ENCODE measurements around the gene CRHR2. TPM values are rescaled to one million over a fixed set of nuclear protein-coding genes. Genes with fewer than 3 reads are reported as not detected.

The CRHR2 gene
- total RNA-seq, 2 experiments from 2014 or later, result not detected

DNA sequence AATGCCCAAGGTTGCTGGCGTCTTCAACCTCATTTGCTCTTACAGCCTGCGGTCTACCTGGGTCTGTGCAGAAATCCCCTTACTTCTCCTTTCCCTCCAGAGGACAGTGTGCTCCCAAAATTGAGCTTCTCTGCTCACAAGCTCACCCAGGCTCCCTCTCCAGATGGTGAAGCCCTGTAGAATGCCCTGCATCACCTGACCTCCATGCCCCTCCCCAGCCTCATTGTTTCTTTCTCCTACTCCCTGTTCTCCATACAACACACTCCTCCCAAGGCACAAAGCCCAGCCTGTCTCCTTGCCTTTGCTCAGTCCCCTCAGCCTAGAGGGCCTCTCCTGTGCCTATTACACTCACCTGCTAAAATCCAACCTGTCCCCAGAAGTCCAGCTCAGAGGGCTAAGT is 3.5 kb downstream of the CRHR2 start:
- DNase-seq, result no peak
- H3K9me3 Mint-ChIP-seq (ENCODE audit: low read depth), result no peaks in the 10 kb centered on the region
- no peak for ATAC-seq
- peaks cover 7% of the 10 kb centered on the region for H3K4me1 Mint-ChIP-seq
- H3K27me3 Mint-ChIP-seq, result peaks cover 45% of the 10 kb centered on the region
- ChIA-PET CTCF (interaction anchor here (0.8 to 2.9 kb wide), 2 partner anchors 58 to 61 kb away, joined by 3 to 9 read pairs; no protein-coding TSS in a partner anchor), POLR2A (no interaction called here)
- H3K27ac Mint-ChIP-seq, result no peak overlapping the region
- intact Hi-C loops (cut with DNase I, micrococcal nuclease), result no loop called here
- H3K4me3 Mint-ChIP-seq, result no peak overlapping the region
- no peaks in the 10 kb centered on the region for H3K36me3 Mint-ChIP-seq (ENCODE audit: low read depth)

DNA sequence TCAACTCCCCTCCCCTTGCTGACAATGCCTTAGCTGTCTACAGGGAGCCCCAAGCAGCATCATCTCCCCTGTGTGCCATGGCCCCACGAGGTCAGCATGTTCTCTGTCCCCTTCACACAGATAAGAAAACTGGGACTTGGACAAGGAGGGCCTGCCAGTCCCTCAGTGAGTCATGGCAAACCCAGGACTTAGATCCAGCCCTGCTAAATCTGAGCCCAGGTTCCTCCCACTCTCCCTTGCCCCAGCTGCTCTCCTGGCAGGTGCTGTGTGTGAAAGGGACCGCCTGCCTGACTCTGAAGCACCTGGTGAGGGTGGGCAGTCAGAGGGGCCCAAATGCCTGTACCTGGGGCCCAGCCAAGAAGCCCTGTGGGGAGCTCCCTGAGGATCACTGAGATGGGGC is 7.4 kb downstream of the CRHR2 start:
- ChIA-PET CTCF (interaction anchor here (1.2 to 1.5 kb wide), 2 partner anchors 65 to 111 kb away, joined by 4 to 5 read pairs; no protein-coding TSS in a partner anchor), POLR2A (no interaction called here)
- H3K9me3 Mint-ChIP-seq (ENCODE audit: low read depth), result no peaks in the 10 kb centered on the region
- DNase-seq (no peak), ATAC-seq (no peak)
- intact Hi-C loops (cut with DNase I, micrococcal nuclease), result no loop called here
- H3K36me3 Mint-ChIP-seq (ENCODE audit: low read depth), result no peaks in the 10 kb centered on the region
- H3K4me3 Mint-ChIP-seq, result no peak overlapping the region
- no peak overlapping the region for H3K27ac Mint-ChIP-seq
- H3K4me1 Mint-ChIP-seq, result no peaks in the 10 kb centered on the region
- H3K27me3 Mint-ChIP-seq, result peaks cover 20% of the 10 kb centered on the region

DNA sequence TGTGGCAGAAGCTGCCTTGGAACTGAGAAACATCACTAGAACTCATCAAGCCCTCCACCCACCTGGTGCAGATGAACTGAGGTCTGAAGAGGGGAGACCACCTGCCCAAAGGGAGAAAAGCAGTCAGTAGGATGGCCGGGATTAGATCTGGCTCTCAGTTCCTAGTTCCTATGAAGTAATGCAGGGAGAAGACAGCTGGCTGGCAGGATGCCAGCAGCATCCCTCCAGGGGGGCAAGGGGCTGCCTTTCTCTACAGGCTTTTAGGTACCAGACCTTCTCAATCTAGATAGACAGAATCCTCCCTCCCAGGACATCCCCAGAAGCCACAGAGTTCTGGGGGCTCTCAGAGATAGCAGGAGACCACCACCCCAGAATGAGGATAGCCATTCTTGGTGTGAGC is 7.8 kb downstream of the CRHR2 start:
- Mint-ChIP-seq H3K36me3 (ENCODE audit: low read depth) (no peaks in the 10 kb centered on the region), H3K27ac (no peak overlapping the region), H3K9me3 (ENCODE audit: low read depth) (no peaks in the 10 kb centered on the region), H3K27me3 (peaks cover 20% of the 10 kb centered on the region), H3K4me1 (no peaks in the 10 kb centered on the region), H3K4me3 (no peak overlapping the region)
- ATAC-seq (no peak), DNase-seq (no peak)
- POLR2A ChIA-PET, result interaction anchor here (0.6 kb wide), 1 partner anchor 547 kb away, joined by 3 read pairs; no protein-coding TSS in a partner anchor
- intact Hi-C loops (cut with DNase I, micrococcal nuclease), result no loop called here
- CTCF ChIA-PET, result interaction anchor here (1.2 kb wide), 1 partner anchor 110 kb away, joined by 5 read pairs; no protein-coding TSS in a partner anchor

DNA sequence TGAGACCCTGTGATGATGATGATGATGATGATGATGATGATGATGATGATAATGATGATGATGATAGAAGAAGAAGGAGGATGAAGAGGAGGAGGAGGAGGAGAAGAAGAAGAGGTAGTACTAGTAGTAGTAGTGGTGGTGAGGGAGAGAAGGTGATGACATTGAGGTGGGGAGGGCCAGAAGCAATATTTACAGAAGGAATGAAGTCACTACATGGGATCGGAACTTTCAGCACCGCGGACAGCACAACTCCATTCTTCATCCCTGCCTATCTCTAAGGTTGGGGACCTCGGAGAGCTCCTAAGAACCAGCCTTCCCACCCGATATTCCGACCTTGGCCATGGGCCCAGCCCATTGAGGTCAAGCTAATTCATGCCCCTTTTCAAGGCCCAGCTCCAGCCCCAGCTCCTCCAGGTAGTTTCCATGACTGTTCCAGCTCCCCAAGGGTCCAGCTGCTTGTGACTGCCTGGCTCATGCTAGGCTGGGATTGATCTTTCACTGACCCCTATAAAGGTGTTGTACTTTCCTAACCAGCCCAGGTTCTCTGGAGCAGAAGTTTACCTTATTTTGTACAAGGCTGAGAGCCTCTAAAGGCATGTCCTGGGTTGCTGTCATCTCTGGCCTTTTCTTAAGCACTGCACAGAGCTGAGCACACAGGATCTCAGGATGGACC is 10.3 kb downstream of the CRHR2 start:
- ATAC-seq (peak; percentile 33), DNase-seq (peak; percentile 54)
- Mint-ChIP-seq H3K9me3 (ENCODE audit: low read depth) (no peaks in the 10 kb centered on the region), H3K36me3 (ENCODE audit: low read depth) (no peaks in the 10 kb centered on the region), H3K27me3 (peaks cover 3% of the 10 kb centered on the region), H3K4me3 (no peak overlapping the region), H3K4me1 (no peaks in the 10 kb centered on the region), H3K27ac (no peak overlapping the region)
- POLR2A ChIA-PET, result no interaction called here
- CTCF ChIA-PET, result interaction anchor here (1.0 kb wide), 1 partner anchor 108 kb away, joined by 4 read pairs; no protein-coding TSS in a partner anchor
- intact Hi-C loops (cut with DNase I, micrococcal nuclease), result no loop called here

DNA sequence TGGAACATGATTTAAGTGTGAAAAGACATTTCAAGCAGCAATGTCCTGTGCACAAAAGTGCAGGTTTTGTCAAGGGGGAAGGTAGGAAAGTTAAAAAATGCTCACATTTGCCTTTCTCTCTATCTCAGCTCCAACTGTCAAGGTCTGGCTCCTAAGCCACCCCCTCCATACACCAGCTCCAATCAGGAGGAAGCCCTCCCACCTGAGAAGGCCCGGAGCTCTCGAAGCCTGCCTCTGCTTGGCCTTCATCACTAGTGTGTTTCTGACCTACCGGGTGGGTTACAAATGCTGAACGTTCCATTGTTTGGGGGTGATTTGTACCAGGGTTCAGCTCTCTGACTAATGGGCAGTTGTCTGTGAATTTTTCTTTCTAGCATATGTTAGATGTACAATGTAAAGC is 14.2 kb downstream of the CRHR2 start:
- no peak overlapping the region for H3K27ac Mint-ChIP-seq
- intact Hi-C loops (cut with DNase I, micrococcal nuclease), result no loop called here
- DNase-seq, result no peak
- no peaks in the 10 kb centered on the region for H3K27me3 Mint-ChIP-seq
- no peaks in the 10 kb centered on the region for H3K36me3 Mint-ChIP-seq (ENCODE audit: low read depth)
- H3K9me3 Mint-ChIP-seq (ENCODE audit: low read depth), result no peaks in the 10 kb centered on the region
- POLR2A ChIA-PET, result no interaction called here
- CTCF ChIA-PET, result interaction anchor here (0.6 to 1.5 kb wide), 3 partner anchors 14 to 106 kb away, joined by 3 to 4 read pairs (median 4); no protein-coding TSS in a partner anchor
- ATAC-seq, result no peak
- no peaks in the 10 kb centered on the region for H3K4me1 Mint-ChIP-seq
- no peak overlapping the region for H3K4me3 Mint-ChIP-seq

DNA sequence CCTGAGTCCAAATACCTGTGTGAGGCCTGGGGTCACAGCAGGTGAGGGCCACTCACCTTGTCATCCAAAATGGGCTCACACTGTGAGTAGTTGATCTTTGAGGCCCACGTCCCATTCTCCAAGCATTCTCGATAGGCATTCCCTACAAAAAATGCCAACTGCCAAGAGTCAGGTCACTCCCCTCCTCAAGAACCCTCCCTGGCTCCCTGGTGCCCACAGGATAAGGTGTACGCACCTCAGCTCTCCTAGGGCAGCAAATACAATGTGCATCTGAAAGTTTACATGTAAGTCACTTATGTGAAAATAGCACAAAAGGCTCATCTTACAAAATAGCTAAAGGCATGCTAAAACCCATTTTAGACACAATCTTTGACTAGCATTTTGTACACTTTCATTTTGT is 15.1 kb downstream of the CRHR2 start:
- DNase-seq (no peak), ATAC-seq (no peak)
- intact Hi-C loops (cut with DNase I, micrococcal nuclease), result no loop called here
- ChIA-PET CTCF (interaction anchor here (1.4 to 1.5 kb wide), 2 partner anchors 13 to 16 kb away, joined by 4 read pairs; no protein-coding TSS in a partner anchor), POLR2A (no interaction called here)
- H3K4me1 Mint-ChIP-seq, result no peaks in the 10 kb centered on the region
- H3K4me3 Mint-ChIP-seq, result no peak overlapping the region
- H3K27me3 Mint-ChIP-seq, result no peaks in the 10 kb centered on the region
- H3K27ac Mint-ChIP-seq, result no peak overlapping the region
- no peaks in the 10 kb centered on the region for H3K9me3 Mint-ChIP-seq (ENCODE audit: low read depth)
- no peaks in the 10 kb centered on the region for H3K36me3 Mint-ChIP-seq (ENCODE audit: low read depth)

DNA sequence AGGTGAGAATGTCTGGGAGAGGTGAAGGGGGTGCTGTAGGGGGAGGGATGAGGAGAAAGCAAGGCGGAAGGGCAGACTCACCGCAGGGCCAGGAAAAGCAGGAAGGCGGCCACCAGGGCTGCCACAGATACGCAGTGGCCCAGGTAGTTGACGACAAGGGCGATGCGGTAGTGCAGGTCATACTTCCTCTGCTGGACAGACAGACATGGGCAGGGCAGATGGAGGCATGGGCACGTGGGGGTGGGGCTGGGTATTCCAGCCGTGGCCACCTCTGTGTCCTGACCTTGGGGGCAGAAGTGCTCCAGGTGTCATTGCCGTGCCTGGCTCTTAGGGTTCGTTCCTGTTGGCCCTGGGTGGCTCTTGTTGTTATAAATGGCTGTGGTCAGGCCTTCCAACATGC is 16.8 kb downstream of the CRHR2 start:
- no peak for ATAC-seq
- ChIA-PET POLR2A (no interaction called here), CTCF (no interaction called here)
- no peak overlapping the region for H3K27ac Mint-ChIP-seq
- H3K4me1 Mint-ChIP-seq, result no peaks in the 10 kb centered on the region
- no peak for DNase-seq
- intact Hi-C loops (cut with DNase I, micrococcal nuclease), result no loop called here
- no peak overlapping the region for H3K4me3 Mint-ChIP-seq
- H3K36me3 Mint-ChIP-seq (ENCODE audit: low read depth), result no peaks in the 10 kb centered on the region
- no peaks in the 10 kb centered on the region for H3K27me3 Mint-ChIP-seq
- H3K9me3 Mint-ChIP-seq (ENCODE audit: low read depth), result no peaks in the 10 kb centered on the region

DNA sequence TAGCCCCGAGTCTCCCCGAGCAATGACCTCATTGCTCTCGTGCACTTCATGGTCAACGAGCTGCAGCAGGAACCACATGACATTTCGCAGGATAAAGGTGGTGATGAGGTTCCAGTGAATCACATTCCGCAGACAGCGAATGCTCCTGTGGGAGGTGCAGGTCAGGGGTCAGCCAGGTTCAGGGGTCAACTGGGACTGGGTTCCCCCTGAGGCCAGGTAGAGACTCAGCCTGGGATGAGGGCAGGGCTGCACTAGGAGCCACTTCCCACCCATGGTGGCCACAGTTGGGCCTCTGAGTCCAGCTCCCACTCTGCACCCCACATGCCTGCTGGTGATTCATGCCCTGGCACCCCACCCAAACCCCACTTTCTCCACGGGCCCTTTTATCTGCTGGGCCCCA is 17.2 kb downstream of the CRHR2 start:
- no peak for ATAC-seq
- Mint-ChIP-seq H3K4me3 (no peak overlapping the region), H3K27me3 (no peaks in the 10 kb centered on the region), H3K36me3 (ENCODE audit: low read depth) (no peaks in the 10 kb centered on the region), H3K9me3 (ENCODE audit: low read depth) (no peaks in the 10 kb centered on the region), H3K27ac (no peak overlapping the region), H3K4me1 (no peaks in the 10 kb centered on the region)
- POLR2A ChIA-PET, result no interaction called here
- intact Hi-C loops (cut with DNase I, micrococcal nuclease), result no loop called here
- no peak for DNase-seq
- CTCF ChIA-PET, result interaction anchor here (0.7 kb wide), 1 partner anchor 34 kb away, joined by 3 read pairs; no protein-coding TSS in a partner anchor

DNA sequence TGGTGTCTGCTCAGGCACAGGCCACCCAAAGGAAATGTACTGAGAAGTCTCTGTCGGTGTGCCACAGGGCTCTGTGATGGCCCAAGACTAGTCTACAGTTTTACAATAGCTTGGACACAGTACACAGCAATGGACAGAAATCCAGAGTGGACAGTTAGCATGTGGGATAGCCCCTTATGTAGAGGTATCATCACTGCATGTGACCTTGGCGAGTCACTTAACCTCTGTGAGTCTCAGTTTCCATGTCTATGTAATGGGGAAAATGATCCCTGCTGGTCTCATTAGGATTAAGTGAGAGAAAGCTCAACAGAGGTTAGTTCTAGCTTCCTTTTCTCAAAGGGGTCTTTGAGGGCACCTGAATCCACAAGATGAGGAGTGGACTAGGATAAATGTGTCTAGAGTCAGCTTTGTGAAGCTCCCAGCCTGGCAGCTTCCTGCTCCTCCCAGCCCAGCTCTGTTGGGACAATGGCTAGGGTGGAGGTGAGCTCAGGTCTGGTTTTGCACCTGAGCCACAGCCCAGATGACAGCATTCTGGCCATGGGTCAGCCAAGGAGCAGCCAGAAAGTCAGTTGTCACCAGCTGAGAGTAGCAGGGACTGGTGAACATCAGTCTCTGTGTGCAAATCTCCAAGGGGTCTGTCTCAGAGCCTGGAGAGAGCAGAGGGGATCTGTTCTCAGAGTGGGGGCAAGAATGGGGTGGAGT is 17.9 kb downstream of the CRHR2 start:
- no peak overlapping the region for H3K27ac Mint-ChIP-seq
- ATAC-seq, result no peak
- H3K27me3 Mint-ChIP-seq, result no peaks in the 10 kb centered on the region
- POLR2A ChIA-PET, result no interaction called here
- no peak overlapping the region for H3K4me3 Mint-ChIP-seq
- no peaks in the 10 kb centered on the region for H3K4me1 Mint-ChIP-seq
- intact Hi-C loops (cut with DNase I, micrococcal nuclease), result no loop called here
- CTCF ChIA-PET, result interaction anchor here (0.6 to 0.7 kb wide), 2 partner anchors 34 to 50 kb away, joined by 3 to 4 read pairs; no protein-coding TSS in a partner anchor
- H3K36me3 Mint-ChIP-seq (ENCODE audit: low read depth), result no peaks in the 10 kb centered on the region
- H3K9me3 Mint-ChIP-seq (ENCODE audit: low read depth), result no peaks in the 10 kb centered on the region
- DNase-seq, result no peak

DNA sequence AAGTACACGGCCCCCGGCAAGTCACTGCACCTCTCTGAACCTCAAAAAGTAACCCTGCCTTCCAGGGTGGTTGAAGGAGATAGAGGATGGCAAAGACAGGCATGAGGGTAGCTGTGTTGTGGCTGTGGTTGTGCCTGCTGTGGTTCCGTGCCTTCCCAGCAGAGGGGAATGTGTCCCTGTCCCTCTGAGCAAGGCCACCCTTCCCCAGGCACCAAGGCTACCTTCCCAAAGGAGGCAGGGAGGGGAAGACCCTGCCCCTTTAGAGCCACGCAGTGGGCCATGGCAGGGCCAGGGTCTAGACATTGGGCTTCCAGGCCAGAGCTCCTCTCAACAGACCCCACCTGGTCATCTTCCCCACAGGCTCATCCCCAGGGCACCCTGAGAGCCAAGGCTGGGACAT is 18.8 kb downstream of the CRHR2 start:
- no peaks in the 10 kb centered on the region for H3K36me3 Mint-ChIP-seq (ENCODE audit: low read depth)
- intact Hi-C loops (cut with DNase I, micrococcal nuclease), result no loop called here
- no peak for DNase-seq
- no peaks in the 10 kb centered on the region for H3K4me1 Mint-ChIP-seq
- no peaks in the 10 kb centered on the region for H3K27me3 Mint-ChIP-seq
- no peaks in the 10 kb centered on the region for H3K9me3 Mint-ChIP-seq (ENCODE audit: low read depth)
- CTCF ChIA-PET, result no interaction called here
- POLR2A ChIA-PET, result no interaction called here
- no peak for ATAC-seq
- no peak overlapping the region for H3K4me3 Mint-ChIP-seq
- no peak overlapping the region for H3K27ac Mint-ChIP-seq

DNA sequence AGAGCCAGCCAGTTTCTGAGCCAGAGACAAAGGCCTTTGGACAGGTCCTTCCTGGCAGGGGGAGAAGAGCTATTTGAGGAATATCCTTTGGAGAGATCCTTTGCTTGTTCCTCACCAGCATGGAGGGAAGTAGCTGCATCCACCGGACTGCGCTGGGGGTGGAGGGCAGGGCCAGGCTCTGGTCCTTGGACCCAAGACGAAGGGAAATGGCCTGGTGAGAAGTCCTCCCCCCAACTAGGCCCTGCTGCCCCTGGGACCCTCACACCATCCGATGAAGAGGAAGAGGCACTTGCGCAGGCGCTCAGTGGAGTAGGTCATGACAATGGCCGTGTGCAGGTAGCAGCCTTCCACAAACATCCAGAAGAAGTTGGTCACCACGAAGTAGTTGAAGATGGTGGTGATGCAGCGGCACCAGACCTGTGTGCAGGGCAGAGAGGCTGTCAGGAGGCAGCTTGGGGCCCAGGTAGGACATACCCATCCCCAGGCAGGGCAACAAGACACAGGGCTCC is 19.8 kb downstream of the CRHR2 start:
- Mint-ChIP-seq H3K4me3 (no peak overlapping the region), H3K4me1 (no peaks in the 10 kb centered on the region), H3K9me3 (ENCODE audit: low read depth) (no peaks in the 10 kb centered on the region), H3K27me3 (no peaks in the 10 kb centered on the region), H3K36me3 (ENCODE audit: low read depth) (no peaks in the 10 kb centered on the region), H3K27ac (no peak overlapping the region)
- DNase-seq, result no peak
- no peak for ATAC-seq
- ChIA-PET CTCF (interaction anchor here (0.6 kb wide), 1 partner anchor 53 kb away, joined by 3 read pairs; no protein-coding TSS in a partner anchor), POLR2A (no interaction called here)
- intact Hi-C loops (cut with DNase I, micrococcal nuclease), result no loop called here

DNA sequence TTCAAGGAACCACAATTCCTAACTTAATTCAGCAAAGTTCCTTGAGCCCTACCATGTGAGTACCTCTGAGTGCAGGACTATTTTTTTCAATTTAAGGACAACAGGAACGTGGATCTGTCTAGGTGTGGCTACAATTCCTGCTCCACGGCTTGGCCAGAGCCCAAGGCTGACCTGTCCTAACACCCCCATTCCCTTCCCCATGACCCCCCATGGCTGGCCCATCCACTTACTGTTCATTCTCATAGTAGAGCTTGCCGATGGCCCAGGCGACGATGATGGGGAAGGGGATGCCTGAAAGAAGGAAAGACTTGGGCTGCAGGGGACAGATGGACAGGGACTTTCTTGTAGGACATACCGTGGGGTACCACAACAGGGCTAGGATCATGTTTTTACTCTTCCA is 20.3 kb downstream of the CRHR2 start:
- no peak for ATAC-seq
- Mint-ChIP-seq H3K36me3 (ENCODE audit: low read depth) (no peaks in the 10 kb centered on the region), H3K4me3 (no peak overlapping the region), H3K9me3 (ENCODE audit: low read depth) (no peaks in the 10 kb centered on the region), H3K27me3 (no peaks in the 10 kb centered on the region), H3K4me1 (no peaks in the 10 kb centered on the region), H3K27ac (no peak overlapping the region)
- intact Hi-C loops (cut with DNase I, micrococcal nuclease), result no loop called here
- POLR2A ChIA-PET, result no interaction called here
- DNase-seq, result no peak
- CTCF ChIA-PET, result no interaction called here
